HL-60/S4 (cell line): ENCODE results near the gene UGT1A10.
"Not testable (repeated sequence)": the region's sequence is repeated elsewhere in the genome, so short reads cannot be mapped to it uniquely, and the experiment has no call there.

Experiments
- in situ Hi-C: fragments of 300-500 bp; cut with MboI; formaldehyde crosslinking; loops from 2 replicates; pipeline ENCODE4 v1.14.3; 2022; ENCODE audit warnings: low sequenced_read_pairs

The UGT1A10 gene

DNA sequence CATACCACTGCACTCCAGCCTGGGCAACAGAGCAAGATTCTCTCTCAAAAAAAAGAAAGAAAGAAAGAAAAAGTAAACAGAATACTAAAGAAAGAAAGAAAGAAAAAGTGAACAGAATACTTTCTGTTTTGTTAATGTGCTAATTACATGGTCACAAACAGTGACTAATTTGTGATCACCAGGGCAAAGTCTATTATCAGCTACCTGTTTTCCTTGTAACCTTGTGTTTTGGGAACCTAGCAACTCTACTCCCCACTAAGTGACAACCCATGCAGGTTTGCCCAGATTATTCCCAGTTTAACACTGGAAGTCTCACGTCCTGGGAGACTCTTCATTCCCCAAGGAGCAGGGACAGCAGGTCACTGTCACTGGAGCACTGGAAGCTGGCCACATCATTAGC, 18.8 kb downstream of the UGT1A10 start:
- in situ Hi-C loops: no loop called here

DNA sequence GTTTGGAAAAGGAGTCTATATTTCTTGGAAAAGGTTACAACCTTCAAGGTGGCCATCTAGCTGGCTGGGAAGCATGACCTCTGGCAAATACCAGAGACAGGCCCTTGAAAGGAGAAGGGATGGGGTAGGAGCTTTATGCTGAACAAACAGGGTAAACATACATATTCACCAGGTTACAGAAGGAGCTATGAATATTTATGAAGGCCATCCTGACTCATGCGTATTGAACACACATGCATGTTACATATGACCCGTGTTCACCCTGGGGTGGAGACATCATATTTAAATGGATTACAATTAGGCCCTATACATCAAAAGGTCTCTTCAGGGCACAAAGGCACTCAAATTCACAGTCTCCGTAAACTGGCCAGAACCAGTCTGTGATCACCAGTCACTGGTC, 19.7 kb downstream of the UGT1A10 start:
- in situ Hi-C loops: not testable (repeated sequence)

DNA sequence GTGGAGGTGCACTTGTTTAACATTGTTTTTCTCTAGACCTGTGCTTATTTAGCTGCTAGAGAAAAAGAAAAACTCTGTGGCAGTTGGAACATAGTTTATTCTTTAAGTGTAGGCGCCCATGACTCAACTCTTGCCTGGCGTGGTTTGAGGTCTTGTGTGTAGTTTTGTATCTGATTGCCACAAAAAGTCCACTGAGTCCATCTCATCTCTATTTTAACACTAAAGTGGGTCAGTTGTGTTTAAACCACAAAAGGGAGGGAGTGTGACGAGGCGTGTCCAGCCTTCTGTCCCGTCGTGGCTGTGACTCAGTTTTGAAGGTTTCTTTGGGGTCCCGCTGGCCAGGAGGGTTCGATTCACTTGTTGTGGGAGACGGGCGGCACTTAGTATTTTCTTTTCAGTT, 20.2 kb downstream of the UGT1A10 start:
- in situ Hi-C loops: no loop called here

DNA sequence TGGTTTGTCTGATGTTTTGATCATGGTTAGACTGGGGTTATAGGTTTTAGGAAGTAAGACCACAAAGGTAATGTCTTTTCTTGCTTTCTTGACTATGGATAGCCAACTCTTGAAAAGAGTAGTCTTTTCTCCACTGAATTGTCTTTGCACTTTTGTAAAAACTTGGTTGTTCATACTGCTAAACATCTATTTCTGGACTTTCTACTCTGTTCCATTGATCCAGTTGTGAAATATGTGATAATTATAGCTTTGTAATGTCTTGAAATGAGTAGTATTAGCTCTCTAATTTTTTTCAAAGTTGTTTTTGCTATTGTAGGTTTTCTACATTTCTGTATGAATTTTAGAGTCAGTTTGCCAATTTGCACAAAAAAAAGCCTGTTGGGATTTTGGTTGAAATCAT, 22.4 kb downstream of the UGT1A10 start:
- in situ Hi-C loops: no loop called here

DNA sequence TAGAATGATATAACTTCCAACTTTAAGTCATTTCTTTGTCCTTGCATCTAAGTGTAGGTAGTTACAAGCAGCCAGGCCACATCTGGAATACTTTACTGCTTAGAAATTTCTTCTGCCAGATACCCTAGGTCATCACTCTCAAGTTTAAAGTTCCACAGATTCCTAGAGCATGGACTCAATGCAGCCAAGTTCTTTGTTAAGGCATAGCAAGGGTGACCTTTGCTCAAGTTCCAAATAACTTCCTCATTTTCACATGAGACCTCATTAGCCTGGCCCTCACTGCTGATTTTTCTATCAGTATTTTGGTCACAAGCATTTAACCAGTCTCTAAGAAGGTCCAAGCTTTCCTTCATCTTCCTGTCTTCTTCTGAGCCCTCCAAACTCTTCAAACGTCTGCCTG, 27.7 kb downstream of the UGT1A10 start:
- in situ Hi-C loops: no loop called here

DNA sequence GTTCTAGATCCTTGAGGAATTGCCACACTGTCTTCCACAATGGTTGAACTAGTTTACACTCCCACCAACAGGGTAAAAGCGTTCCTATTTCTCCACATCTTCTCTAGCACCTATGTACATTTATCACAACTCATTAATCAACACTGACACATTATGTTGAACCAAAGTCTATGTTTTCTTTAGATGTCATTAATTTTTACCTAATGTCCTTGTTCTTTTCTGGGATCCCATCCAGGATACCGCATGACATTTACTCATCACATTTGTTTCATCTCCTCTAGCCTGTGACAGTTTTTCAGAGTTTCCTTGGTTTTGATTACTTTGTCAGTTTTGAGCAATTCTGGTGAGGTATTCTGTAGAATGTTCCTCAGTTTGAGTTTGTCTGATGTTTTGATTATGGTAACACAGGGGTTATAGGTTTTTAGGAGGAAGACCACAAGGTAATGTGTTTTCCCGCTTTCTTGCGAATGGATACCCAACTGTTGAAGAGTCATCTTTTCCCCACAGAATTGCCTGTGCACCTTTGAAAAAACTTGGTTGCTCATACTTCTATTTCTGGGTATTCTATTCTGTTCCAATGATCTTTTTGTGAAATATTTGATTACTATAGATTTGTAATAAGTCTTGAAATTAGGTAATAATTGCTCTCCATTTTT, 32.5 kb downstream of the UGT1A10 start:
- in situ Hi-C loops: no loop called here

DNA sequence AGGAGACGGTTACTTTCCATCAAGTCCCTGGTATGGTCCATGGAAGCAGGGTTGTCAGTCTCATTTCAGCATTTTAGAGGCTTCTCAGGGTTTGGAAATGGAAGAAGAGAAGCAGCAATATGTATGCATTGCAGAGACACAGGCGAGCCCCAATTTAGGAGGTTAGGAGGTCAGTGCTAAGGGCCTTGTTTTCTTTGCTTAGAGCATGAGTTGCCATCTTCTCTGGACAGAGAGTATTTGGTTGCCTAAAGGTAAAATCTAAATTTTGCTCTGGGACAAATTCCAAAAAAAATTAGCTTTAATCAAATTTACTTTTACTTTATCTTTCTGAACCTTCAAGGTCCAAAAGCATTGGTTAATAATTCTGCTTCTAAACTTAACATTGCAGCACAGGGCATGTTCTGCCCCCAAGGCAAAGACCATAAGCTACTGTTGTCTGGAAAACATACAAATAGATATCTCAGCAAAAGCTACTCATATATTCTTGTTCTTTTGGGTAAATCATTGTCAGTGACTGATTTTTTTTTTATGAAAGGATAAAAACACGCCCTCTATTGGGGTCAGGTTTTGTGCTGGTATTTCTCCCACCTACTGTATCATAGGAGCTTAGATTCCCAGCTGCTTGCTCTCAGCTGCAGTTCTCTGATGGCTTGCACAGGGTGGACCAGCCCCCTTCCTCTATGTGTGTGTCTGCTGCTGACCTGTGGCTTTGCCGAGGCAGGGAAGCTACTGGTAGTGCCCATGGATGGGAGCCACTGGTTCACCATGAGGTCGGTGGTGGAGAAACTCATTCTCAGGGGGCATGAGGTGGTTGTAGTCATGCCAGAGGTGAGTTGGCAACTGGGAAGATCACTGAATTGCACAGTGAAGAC, 35.3 kb downstream of the UGT1A10 start, which contains the start of gene UGT1A9:
Gene UGT1A9, plus strand, starts transcription at position 609 of the 872 bp plus-strand sequence. Its CDS starts 37 bp downstream, at position 646.
- in situ Hi-C loops: no loop called here

DNA sequence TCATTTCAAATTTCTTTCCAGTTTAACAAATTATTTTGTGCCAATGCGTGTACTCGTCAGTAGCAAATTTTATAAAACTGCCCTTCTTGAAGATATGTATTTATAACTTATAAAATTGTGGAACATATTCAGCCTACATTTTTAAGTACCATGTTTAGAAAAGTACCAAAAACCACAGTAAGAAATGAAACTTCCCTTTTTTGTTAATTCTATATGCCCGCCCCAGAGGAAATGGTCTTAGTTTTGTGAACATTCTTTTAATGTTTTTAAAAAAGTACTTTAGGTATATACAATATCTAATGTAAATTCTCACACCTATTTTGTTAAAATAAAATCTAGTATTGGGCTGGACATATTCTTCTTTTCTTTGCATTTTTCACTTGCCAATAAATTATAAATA, 36.6 kb downstream of the UGT1A10 start:
- in situ Hi-C loops: no loop called here

DNA sequence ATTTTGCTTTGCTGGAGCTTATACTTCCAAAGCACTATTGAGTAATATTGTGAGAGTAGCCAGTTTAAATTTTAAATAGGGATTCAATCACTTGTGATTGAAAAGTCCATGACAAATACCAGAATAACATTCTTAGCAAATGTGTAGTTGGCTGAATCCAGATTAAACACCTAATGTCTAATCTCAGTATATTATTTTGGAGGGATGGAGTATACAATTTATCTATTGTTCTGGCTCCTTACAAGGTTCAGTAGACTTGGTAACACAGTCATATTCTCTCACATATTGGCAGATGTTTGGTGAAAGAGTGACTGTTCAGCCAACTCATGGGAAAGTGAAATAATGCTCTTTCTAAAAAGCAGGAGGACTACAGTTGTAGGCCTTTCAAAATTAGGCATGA, 37.6 kb downstream of the UGT1A10 start:
- in situ Hi-C loops: no loop called here

DNA sequence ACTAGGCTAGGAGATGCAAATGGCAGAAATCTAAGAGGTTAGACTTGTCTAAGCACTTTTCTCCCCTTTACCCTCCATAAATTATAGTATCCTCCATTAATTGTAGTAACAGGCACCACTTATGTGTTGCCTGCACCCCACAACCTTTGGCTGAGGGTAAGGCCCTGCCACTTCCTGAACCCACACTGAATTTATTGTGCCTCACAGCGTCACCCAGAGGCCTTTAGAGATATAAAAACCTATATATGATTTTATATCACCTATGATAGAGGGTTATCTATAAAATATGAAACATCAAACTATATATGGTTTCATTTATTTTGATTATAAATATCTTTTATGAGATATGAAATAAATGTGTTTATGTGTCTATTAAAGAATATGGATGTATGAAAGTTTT, 38.1 kb downstream of the UGT1A10 start:
- in situ Hi-C loops: no loop called here

DNA sequence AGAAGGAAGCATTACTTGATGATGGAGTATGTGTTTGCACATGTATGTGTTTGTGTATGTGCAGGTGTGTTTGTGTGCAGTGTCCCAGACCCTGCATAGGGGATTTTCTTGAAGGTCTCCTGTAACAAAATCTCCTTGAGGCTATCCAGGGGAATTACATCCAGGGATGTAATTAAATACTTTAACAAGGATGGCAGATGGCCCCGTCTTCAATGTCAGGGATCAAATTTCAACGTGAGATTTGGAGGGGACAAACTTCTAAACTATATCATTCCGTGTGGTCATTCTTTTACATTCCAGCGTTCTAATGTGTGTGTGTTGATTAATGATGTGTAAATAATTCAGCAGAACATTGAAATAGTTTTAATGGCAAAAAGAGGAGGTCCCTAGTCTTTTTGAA, 38.7 kb downstream of the UGT1A10 start:
- in situ Hi-C loops: no loop called here

DNA sequence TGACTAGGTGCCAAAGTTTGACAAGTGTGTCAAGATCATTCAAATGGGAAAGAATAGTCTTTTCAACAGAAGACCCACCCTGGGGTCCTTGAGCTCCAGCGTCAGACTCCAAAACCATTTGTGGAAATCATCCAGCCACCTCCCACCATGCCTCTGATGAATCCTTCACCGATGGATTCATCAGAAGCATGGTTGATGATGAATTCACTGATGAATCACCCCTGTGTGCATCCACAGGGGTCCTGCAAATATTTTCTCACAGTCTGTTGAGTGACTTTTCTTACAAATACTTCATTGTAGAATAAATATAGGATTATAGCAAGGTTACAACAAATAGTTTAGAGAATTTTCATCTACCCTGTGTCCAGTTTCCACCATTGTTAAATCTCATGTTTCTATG, 39.8 kb downstream of the UGT1A10 start:
- in situ Hi-C loops: no loop called here

DNA sequence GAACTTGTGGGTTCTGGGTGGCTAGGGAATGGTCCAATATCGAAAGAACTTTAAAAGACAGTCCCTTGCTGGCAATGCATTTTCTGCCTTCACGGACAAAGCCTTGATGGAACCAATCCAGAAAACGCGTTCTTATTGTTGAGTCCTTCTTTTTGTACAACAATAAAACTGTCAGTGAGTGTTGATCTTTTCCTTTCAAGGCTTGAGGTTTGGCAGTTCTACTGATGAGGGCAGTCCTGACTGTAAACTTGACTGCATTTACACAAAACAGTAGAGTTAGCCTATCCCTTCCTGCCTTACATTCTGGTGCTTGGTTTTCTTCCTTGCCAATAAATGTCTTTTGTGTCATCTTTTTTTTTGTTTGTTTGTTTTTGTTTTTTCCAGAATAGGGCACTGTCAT, 42.9 kb downstream of the UGT1A10 start:
- in situ Hi-C loops: no loop called here

DNA sequence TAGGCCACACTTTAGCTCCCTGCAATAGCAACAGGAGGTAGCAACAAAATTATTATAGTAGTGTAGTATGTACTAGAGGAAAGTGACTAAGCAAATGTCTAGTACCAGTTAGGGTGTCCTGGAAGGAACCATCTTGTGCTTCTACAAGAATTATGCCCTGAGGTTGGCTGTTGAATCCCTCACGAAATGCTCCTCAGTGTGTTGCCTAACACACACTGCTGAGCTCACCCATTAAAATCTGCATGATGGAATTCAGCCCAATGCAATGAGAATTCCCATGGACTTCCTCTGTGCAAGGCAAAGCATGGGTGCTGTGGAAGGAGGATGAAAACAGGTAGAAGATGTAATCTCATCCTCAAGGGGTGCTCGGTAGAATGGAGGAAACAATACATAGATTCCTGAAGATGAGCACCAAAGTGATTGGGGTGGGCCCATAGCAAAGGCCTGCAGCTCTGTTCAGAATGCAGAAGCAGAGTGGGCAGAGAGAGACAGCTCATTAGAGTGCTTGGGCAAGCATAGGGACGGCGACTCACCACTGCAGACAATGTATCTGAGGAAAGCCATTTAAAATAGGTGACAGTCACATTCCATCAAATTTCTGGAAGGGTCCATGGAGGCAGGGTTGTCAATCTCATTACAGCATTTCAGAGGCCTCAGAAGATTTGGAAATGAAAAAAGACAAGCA, 44.3 kb downstream of the UGT1A10 start:
- in situ Hi-C loops: no loop called here

DNA sequence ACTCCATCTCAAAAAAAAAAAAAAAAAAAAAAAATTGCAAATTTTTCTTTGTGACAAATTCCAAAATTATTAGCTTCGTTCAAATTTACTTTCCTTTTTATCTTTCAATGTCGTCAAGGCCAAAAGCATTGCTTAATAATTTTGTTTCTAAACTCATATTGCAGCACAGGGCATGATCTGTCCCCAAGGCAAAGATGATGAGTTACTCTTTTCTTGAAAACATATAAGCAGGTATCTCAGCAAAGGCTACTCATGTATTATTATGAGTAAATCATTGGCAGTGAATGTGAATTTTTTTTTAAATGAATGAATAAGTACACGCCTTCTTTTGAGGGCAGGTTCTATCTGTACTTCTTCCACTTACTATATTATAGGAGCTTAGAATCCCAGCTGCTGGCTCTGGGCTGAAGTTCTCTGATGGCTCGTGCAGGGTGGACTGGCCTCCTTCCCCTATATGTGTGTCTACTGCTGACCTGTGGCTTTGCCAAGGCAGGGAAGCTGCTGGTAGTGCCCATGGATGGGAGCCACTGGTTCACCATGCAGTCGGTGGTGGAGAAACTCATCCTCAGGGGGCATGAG, 45.4 kb downstream of the UGT1A10 start, which contains the start of gene UGT1A7:
Gene UGT1A7, plus strand, starts transcription at position 381 of the 579 bp plus-strand sequence. Its CDS starts 37 bp downstream, at position 418.
- in situ Hi-C loops: no loop called here

DNA sequence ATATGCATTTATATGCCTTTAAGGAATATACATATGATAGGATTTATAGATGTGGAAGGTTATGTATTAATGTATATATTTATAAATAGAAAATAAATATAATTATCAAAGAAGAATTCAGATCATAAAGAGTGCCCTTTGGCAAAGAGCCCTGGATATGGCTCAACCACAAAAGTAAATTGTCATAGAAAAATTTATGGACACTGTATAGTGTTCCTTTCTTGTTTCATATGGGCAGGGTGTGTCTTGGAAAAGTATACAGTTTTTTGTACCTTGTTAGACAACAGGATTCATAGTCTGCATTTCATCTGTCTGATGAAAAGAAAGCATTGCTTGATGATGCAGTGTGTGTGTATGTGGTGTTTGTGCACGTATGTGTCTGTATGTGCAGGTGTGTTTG, 48.4 kb downstream of the UGT1A10 start:
- in situ Hi-C loops: no loop called here

DNA sequence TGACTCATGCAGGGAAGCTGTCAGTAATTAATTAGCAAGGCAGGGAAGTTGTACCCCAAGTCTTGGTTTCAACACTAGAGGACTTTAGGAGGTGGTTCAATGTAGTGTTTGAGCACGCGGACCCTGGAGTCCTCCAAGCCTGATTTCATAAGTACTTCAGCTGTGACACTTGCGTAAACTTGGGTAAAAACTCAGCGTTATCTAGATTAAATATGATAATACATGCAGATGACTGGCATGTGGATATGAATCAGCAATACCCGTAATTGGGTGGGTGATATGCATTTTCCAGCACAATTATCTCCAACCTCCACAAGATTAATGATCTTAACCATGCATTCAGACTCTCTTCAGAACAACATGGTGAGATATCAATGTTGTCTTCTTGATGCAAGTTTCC, 50.7 kb downstream of the UGT1A10 start:
- in situ Hi-C loops: no loop called here

DNA sequence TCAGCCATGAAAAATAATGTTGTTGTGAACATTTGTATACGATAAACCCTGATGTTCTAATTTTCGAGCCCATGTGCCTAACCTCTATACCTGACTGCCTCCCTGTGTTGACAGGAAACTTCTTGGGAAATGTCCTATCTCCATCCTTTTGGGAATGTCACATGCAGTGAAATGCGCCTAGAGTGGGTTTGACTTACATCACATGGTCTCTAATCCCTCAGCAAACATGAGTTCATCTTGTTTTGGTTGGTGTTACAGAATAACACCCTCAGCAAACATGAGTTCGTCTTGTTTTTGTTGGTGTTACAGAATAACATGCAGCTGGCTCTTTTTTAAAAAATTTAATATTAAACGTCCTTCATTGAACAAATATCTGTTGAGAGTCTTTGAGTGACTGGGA, 52.1 kb downstream of the UGT1A10 start:
- in situ Hi-C loops: no loop called here

DNA sequence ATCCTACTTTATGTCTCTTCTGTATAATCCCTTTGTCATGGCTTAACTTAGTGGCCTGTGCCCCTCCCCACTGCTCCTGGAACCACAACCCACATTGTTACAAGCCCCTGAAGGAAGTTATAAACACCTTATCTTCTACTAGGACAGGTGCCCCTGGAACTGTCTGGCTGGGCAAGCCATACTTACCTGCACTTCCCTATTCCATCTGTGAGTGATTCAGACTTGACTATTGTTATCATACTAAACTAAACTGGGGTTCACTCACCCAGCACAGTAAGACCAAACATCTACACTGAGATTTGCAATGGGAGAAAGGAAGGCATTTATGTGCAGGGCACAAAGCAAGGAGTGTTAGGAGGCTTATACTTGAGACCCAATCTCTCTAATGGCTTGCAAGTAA, 52.8 kb downstream of the UGT1A10 start:
- in situ Hi-C loops: no loop called here

DNA sequence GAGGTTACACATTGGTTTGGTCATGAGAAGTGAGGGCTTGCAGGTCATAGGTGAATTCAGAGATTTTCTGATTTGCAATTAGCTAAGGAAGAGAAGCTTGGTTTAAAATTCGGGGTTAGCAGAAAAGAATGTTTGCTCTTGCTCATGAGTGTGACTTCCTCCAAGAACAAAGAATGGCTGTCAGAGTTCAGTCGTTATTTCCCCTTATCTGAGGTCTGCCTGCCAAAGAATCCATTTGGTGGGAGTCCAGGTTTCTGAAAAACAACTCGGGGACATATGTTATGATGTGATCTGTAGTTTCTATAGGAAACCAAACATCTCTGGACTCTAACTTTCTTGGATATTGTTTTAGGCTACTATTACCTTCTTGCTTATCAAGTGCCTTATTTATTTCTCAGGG, 53.3 kb downstream of the UGT1A10 start:
- in situ Hi-C loops: no loop called here

DNA sequence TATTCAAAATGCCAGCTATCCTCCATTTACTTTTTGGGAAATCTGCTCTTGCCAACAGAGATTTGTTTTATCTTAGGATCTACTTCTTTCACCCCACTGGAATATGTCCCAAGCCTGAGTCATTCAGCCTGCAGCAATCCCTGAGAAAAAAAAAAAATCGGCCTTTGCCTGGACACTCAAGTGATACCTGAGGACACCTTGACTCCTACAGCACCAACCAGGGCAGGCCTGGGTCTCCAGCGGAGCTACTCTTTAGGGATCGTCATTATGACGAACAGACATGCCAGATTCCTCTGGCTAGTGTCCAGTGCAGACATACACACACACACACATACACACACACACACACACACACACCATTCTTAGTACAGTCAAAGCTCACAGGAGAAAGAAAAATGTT, 54.2 kb downstream of the UGT1A10 start:
- in situ Hi-C loops: no loop called here
